ENCODE data around the gene FAM187B.

FAM187B gene

DNA sequence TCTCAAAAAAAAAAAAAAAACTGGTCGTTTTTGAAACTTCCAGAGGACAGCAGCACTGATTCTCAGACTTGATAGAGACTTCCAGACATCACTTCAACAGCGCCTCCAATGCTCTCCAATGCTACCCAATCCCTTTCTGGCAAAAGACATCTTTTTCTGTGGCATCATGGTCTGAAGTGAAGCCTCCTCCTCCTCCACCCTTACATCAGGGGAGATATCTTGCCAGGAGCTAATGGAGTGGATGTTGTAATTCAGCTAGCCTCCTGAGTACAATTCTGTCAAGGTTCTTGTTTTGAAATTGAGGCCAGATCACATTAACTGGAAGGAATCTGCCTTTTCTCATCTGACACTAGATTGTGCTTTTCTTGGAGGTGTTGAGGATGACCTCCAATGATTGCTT lies 49.8 kb downstream of the FAM187B start:
- no peak for DNase-seq (ENCODE audit: low read depth, low spot score)

DNA sequence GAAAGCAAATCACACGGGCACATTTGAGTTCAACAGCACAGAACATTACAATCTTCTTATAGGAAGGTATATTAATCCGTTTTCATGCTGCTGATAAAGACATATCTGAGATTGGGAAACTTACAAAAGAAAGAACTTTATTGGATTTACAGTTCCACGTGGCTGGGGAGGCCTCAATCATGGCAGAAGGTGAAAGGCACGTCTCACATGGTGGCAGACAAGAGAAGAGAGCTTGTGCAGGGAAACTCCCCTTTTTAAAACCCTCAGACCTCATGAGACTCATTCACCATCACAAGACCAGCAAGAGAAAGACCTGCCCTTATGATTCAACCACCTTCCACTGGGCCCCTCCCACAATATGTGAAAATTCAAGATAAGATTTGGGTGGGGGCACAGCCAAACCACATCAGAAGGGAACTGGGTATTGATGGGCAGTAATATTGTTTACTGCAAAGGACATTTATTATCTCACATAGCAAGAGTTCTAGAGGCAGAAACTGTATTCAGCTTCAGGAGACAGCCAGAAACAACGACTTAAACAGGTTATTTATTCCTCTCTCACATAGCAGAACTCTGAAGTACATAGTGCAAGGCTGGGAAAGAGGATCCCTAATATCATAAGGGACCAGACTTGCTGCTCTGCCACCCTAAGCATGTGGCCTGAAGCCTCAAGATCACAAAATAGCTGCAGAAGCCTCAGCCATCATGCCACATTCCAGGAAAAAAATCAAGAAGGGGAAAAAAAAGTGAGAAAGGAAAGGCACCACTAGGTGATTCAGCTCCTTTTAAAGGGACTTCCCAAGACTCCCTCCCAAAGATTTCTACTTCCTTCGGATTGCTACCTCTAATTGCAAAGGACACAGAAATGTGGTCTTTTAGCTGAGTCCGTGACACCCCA lies 50.9 kb downstream of the FAM187B start:
- DNase-seq (ENCODE audit: low read depth, low spot score) = no peak

GRCh38 chr19:35176181-35176570 lies 52.4 kb downstream of the FAM187B start:
- no peak for DNase-seq (ENCODE audit: low read depth, low spot score)
